Neural progenitor cell (in vitro differentiated cells): Measurements from ENCODE around the gene ARHGAP35. TPM values are rescaled to one million over a fixed set of nuclear protein-coding genes. Genes with fewer than 3 reads are reported as not detected.

Experiments used
- DNase-seq: peaks from one replicate; pipeline ENCODE4 v3.0.0-alpha.2; 2016; ENCODE audit warnings: low spot score
- H2AFZ ChIP-seq: fragments of 200-600 bp; sonication (generic); replicated peaks from 2 replicates; pipeline ENCODE4 v1.6.1; 2016; ENCODE audit warnings: antibody characterized with exemption
- H3F3A ChIP-seq: fragments of 200-600 bp; sonication (generic); 2 replicates; pipeline ENCODE4 v1.6.1; 2016; ENCODE audit warnings: antibody characterized with exemption, low read depth
- H3K27ac ChIP-seq: fragments of 200-600 bp; sonication (generic); 2 replicates; pipeline ENCODE4 v1.5.1; 2016; ENCODE audit warnings: mild to moderate bottlenecking
- H3K27me3 ChIP-seq: fragments of 200-600 bp; sonication (generic); 2 replicates; pipeline ENCODE4 v1.6.1; 2016; ENCODE audit warnings: mild to moderate bottlenecking, moderate library complexity
- H3K36me3 ChIP-seq: fragments of 200-600 bp; sonication (generic); 2 replicates; pipeline ENCODE4 v1.5.1; 2016
- H3K4me1 ChIP-seq: fragments of 200-600 bp; sonication (generic); 2 replicates; pipeline ENCODE4 v1.6.1; 2016; ENCODE audit warnings: mixed run types
- H3K4me2 ChIP-seq: fragments of 200-600 bp; sonication (generic); 2 replicates; pipeline ENCODE4 v1.6.1; 2016
- H3K4me3 ChIP-seq: fragments of 200-600 bp; sonication (generic); 2 replicates; pipeline ENCODE4 v1.5.1; 2016
- H3K79me2 ChIP-seq: fragments of 200-600 bp; sonication (generic); 2 replicates; pipeline ENCODE4 v1.6.1; 2016; ENCODE audit warnings: low read depth
- H3K9ac ChIP-seq: fragments of 200-600 bp; sonication (generic); 2 replicates; pipeline ENCODE4 v1.6.1; 2016
- H3K9me3 ChIP-seq: fragments of 200-600 bp; sonication (generic); 2 replicates; pipeline ENCODE4 v1.5.1; 2016; ENCODE audit warnings: low read depth
- H4K20me1 ChIP-seq: fragments of 200-600 bp; sonication (generic); 2 replicates; pipeline ENCODE4 v1.6.1; 2016; ENCODE audit warnings: low read depth
- H3K27ac Mint-ChIP-seq: 3 replicates; pipeline ENCODE4 v1.8.0; 2021; ENCODE audit warnings: mixed read lengths
- H3K27me3 Mint-ChIP-seq: 2 replicates; pipeline ENCODE4 v1.8.0; 2022; ENCODE audit warnings: low read depth, mild to moderate bottlenecking, inconsistent platforms, moderate library complexity, mixed read lengths; ENCODE audit not compliant: insufficient read depth
- H3K36me3 Mint-ChIP-seq: 3 replicates; pipeline ENCODE4 v1.8.0; 2021; ENCODE audit warnings: mixed read lengths
- H3K4me1 Mint-ChIP-seq: 3 replicates; pipeline ENCODE4 v1.8.0; 2021; ENCODE audit warnings: mixed read lengths
- H3K4me3 Mint-ChIP-seq: 3 replicates; pipeline ENCODE4 v1.8.0; 2021; ENCODE audit warnings: mild to moderate bottlenecking, moderate library complexity, mixed read lengths
- H3K9me3 Mint-ChIP-seq: 3 replicates; pipeline ENCODE4 v1.8.0; 2020; ENCODE audit warnings: mixed read lengths
- EZH2 ChIP-seq: fragments of 200-600 bp; sonication (generic); IDR thresholded peaks from 2 replicates; pipeline ENCODE4 v1.6.1; 2017; ENCODE audit warnings: antibody characterized with exemption, mild to moderate bottlenecking, moderate library complexity
- EZH2phosphoT487 ChIP-seq: fragments of 200-600 bp; sonication (generic); IDR thresholded peaks from 2 replicates; pipeline ENCODE4 v1.6.1; 2017; ENCODE audit warnings: antibody characterized with exemption
- total RNA-seq: library from RNA; depleted of rRNA; stranded (reverse); fragments of >200 nt; gene quantifications from 2 replicates; pipeline ENCODE4 v1.2.3, GENCODE V29; 2015; ENCODE audit warnings: low replicate concordance
- TF ChIP-seq, protein P1 (sequence below): fragments of 200-600 bp; sonication (generic); IDR thresholded peaks from 2 replicates; pipeline ENCODE4 v1.5.1; 2017; ENCODE audit warnings: antibody characterized with exemption, mild to moderate bottlenecking

ARHGAP35 gene
- total RNA-seq, 1 donor from 2014 or later: 38.4 TPM

DNA sequence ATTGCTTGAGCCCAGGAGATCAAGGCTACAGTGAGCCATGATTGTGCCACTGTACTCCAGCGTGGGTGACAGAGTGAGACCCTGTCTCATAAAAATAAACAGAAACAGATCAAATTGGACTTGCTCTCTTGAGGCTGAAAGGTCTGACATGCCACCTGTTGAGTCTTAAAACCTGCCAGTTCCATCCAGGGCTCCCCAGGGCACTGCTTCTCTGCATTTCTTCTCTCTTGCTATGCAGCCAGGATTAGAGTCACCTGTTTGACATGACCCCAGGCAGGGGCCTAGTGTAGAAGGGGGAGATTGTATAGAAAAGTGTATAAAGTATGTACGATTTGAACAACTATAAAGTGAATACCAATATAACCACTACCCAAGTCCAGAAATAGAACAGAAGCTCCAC, 45.4 kb downstream of the ARHGAP35 start:
- Histone ChIP-seq H3K9ac (no peak overlapping the region), H3K79me2 (peaks cover 99% of the 10 kb centered on the region), H3K4me3 (no peak overlapping the region), H3K4me2 (no peak overlapping the region), H3K9me3 (no peaks in the 10 kb centered on the region), H3K36me3 (no peaks in the 10 kb centered on the region), H3K27me3 (no peaks in the 10 kb centered on the region), H3K4me1 (peaks cover 6% of the 10 kb centered on the region), H2AFZ (no peak overlapping the region), H3F3A (no peaks in the 10 kb centered on the region), H4K20me1 (peaks cover 79% of the 10 kb centered on the region), H3K27ac (no peak overlapping the region)
- DNase-seq: no peak
- Mint-ChIP-seq H3K27ac (no peak overlapping the region), H3K27me3 (no peaks in the 10 kb centered on the region), H3K4me3 (no peak overlapping the region), H3K36me3 (peaks cover 12% of the 10 kb centered on the region), H3K9me3 (no peaks in the 10 kb centered on the region), H3K4me1 (peaks cover 41% of the 10 kb centered on the region)
- no peak for TF ChIP-seq EZH2phosphoT487
- TF ChIP-seq EZH2: no peak
- TF ChIP-seq, protein P1, sequence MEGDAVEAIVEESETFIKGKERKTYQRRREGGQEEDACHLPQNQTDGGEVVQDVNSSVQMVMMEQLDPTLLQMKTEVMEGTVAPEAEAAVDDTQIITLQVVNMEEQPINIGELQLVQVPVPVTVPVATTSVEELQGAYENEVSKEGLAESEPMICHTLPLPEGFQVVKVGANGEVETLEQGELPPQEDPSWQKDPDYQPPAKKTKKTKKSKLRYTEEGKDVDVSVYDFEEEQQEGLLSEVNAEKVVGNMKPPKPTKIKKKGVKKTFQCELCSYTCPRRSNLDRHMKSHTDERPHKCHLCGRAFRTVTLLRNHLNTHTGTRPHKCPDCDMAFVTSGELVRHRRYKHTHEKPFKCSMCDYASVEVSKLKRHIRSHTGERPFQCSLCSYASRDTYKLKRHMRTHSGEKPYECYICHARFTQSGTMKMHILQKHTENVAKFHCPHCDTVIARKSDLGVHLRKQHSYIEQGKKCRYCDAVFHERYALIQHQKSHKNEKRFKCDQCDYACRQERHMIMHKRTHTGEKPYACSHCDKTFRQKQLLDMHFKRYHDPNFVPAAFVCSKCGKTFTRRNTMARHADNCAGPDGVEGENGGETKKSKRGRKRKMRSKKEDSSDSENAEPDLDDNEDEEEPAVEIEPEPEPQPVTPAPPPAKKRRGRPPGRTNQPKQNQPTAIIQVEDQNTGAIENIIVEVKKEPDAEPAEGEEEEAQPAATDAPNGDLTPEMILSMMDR: no peak

DNA sequence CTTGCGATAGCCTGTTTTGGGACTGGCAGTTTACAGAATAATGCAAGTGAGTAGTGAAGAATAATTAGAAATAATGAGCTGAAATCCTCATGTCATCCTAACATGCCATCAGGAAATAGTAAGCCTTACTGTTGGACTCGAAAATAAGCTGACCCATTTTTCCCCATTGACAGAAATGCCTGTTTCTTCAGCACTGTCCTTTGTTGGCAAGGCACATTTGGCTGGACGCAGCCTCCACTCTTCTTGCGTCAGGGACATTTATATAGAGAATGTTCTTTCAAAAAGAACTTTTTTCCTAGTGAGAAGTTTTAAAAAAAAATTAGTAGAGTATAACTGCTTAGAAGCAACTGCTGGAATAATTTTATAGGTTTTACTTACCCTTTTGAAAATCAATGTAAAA, 47.1 kb downstream of the ARHGAP35 start:
- peaks cover 6% of the 10 kb centered on the region for H3K4me1 ChIP-seq
- no peak for DNase-seq
- H4K20me1 ChIP-seq: peaks cover 70% of the 10 kb centered on the region
- Mint-ChIP-seq H3K36me3 (peaks cover 12% of the 10 kb centered on the region), H3K27ac (no peak overlapping the region), H3K27me3 (no peaks in the 10 kb centered on the region), H3K9me3 (no peaks in the 10 kb centered on the region), H3K4me1 (peaks cover 33% of the 10 kb centered on the region), H3K4me3 (no peak overlapping the region)
- H3K36me3 ChIP-seq: no peaks in the 10 kb centered on the region
- no peaks in the 10 kb centered on the region for H3F3A ChIP-seq
- peaks cover 99% of the 10 kb centered on the region for H3K79me2 ChIP-seq
- no peak overlapping the region for H3K9ac ChIP-seq
- H2AFZ ChIP-seq: no peak overlapping the region
- no peaks in the 10 kb centered on the region for H3K9me3 ChIP-seq
- no peaks in the 10 kb centered on the region for H3K27me3 ChIP-seq
- TF ChIP-seq, protein P1: no peak
- TF ChIP-seq EZH2phosphoT487: no peak
- no peak for TF ChIP-seq EZH2
- no peak overlapping the region for H3K4me3 ChIP-seq
- no peak overlapping the region for H3K4me2 ChIP-seq
- no peak overlapping the region for H3K27ac ChIP-seq

DNA sequence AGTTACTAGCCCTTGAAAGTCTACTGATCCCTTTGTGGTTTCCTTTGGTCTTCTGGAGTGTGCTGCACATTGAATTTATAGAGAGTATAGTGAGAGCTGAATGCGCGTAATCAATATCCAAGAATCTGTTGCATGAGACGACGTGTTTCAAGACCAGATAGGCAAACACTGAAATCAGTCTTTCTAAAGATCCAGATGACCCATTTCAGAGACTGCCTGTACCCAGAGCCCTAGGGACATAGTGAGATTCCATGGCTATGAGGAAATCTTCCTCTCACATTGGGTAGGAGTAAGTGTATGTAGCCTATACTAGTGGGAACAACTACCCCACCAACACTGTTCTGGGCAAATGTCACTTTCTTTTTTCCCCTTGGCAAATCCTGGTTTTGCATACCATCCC, 48.6 kb downstream of the ARHGAP35 start:
- Mint-ChIP-seq H3K4me3 (no peak overlapping the region), H3K36me3 (peaks cover 9% of the 10 kb centered on the region), H3K4me1 (peaks cover 30% of the 10 kb centered on the region), H3K27ac (no peak overlapping the region), H3K9me3 (no peaks in the 10 kb centered on the region), H3K27me3 (no peaks in the 10 kb centered on the region)
- DNase-seq: no peak
- Histone ChIP-seq H3K36me3 (no peaks in the 10 kb centered on the region), H3K27ac (no peak overlapping the region), H3F3A (no peaks in the 10 kb centered on the region), H3K4me1 (peaks cover 11% of the 10 kb centered on the region), H2AFZ (no peak overlapping the region), H4K20me1 (peaks cover 70% of the 10 kb centered on the region), H3K79me2 (peaks cover 99% of the 10 kb centered on the region), H3K4me2 (no peak overlapping the region), H3K4me3 (no peak overlapping the region), H3K9me3 (no peaks in the 10 kb centered on the region), H3K9ac (no peak overlapping the region), H3K27me3 (no peaks in the 10 kb centered on the region)
- TF ChIP-seq EZH2phosphoT487 (no peak), EZH2 (no peak)
- TF ChIP-seq, protein P1: no peak

Other genes with a start within 250 kb of the ARHGAP35 start
- gene PTGIR, start 235.9 kb upstream of the ARHGAP35 start, total RNA-seq: not detected in 2 replicates
- not detected in 2 replicates for gene GNG8, start 224.8 kb upstream of the ARHGAP35 start, total RNA-seq
- gene DACT3, start 199.8 kb upstream of the ARHGAP35 start, total RNA-seq: 0.75 and 2.2 TPM in 2 replicates
- gene PRKD2, start 143.9 kb upstream of the ARHGAP35 start, total RNA-seq: 14.9 and 22.2 TPM in 2 replicates
- 18.6 and 40.5 TPM in 2 replicates for gene FKRP, start 114.9 kb upstream of the ARHGAP35 start, total RNA-seq
- gene STRN4, start 114.5 kb upstream of the ARHGAP35 start, total RNA-seq: 54.1 and 149 TPM in 2 replicates
- 39.5 and 81.6 TPM in 2 replicates for gene SLC1A5, start 72.4 kb upstream of the ARHGAP35 start, total RNA-seq
- 104 and 120 TPM in 2 replicates for gene AP2S1, start 10.2 kb upstream of the ARHGAP35 start, total RNA-seq
- 1.2 and 4.3 TPM in 2 replicates for gene NPAS1, start 158.8 kb downstream of the ARHGAP35 start, total RNA-seq
- 8.0 and 66.2 TPM in 2 replicates for gene TMEM160, start 187.6 kb downstream of the ARHGAP35 start, total RNA-seq